ENCODE data around the gene BAD. TPM values are rescaled to one million over a fixed set of nuclear protein-coding genes. Genes with fewer than 3 reads are reported as not detected.

BAD gene
- polyA plus RNA-seq, 2 of the 4 experiments (the other 2 are of a cell fraction): 33.7 to 68.4 TPM

DNA sequence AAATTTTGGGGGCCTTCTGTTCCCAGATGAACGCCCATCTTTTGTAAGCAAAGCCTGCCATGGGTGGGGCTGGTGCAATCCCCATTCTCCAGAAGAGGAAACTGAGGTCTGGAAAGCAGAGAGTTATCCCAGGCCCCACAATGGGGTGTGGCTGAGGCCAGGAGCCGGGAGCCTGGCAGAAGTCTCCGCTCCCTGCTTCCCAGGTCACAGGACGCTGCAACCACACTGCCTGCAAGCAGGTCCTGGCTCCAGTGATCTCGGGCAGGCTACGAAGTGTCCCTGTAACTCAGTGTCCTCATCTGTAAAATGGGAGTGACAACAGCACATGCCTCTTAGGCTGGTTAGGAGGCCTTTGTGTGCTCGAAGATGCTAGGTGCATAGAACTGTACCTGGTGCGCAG, 31.4 kb downstream of the BAD start:
- ATAC-seq (no peak), DNase-seq (ENCODE audit: low read depth in 1 of 2, low spot score in 1 of 2) (no peak), FAIRE-seq (no peak)
- WGBS (ENCODE audit: missing lambda C conversion rate): 66% methylated on average over 8 of the region's 8 CpGs
- Histone ChIP-seq H3K4me2 (peak overlapping the region; percentile 98), H3K9me3 (no peaks in the 10 kb centered on the region), H3K4me1 (peaks cover 27% of the 10 kb centered on the region), H3K4me3 (no peak overlapping the region), H3K27ac (peak overlapping the region in 1 of 2 experiments; percentile 94; a peak in 3 of 6 replicates)
- CTCF ChIA-PET: interaction anchor here (0.5 to 12.2 kb wide), 7 partner anchors 12 to 1436 kb away, joined by 4 to 220 read pairs (median 14); partner anchors contain the start of genes CATSPERZ, ESRRA and KCNK4
- POLR2A ChIA-PET: interaction anchor here (1.5 kb wide), 1 partner anchor 12 kb away, joined by 5 read pairs; the partner anchor contains the start of gene FKBP2
- TF ChIP-seq KDM1A (IDR thresholded peaks at IDR 0.05; ENCODE audit: low read depth): peak; percentile 74; the same call in 1 of the 2 replicates
- no peak for TF ChIP-seq HOXB5 (CRISPR knock-in tag; IDR thresholded peaks at IDR 0.05)
- TF ChIP-seq, protein P1, sequence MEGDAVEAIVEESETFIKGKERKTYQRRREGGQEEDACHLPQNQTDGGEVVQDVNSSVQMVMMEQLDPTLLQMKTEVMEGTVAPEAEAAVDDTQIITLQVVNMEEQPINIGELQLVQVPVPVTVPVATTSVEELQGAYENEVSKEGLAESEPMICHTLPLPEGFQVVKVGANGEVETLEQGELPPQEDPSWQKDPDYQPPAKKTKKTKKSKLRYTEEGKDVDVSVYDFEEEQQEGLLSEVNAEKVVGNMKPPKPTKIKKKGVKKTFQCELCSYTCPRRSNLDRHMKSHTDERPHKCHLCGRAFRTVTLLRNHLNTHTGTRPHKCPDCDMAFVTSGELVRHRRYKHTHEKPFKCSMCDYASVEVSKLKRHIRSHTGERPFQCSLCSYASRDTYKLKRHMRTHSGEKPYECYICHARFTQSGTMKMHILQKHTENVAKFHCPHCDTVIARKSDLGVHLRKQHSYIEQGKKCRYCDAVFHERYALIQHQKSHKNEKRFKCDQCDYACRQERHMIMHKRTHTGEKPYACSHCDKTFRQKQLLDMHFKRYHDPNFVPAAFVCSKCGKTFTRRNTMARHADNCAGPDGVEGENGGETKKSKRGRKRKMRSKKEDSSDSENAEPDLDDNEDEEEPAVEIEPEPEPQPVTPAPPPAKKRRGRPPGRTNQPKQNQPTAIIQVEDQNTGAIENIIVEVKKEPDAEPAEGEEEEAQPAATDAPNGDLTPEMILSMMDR (IDR thresholded peaks at IDR 0.05): no peak
- TF ChIP-seq, protein P2, sequence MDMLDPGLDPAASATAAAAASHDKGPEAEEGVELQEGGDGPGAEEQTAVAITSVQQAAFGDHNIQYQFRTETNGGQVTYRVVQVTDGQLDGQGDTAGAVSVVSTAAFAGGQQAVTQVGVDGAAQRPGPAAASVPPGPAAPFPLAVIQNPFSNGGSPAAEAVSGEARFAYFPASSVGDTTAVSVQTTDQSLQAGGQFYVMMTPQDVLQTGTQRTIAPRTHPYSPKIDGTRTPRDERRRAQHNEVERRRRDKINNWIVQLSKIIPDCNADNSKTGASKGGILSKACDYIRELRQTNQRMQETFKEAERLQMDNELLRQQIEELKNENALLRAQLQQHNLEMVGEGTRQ (IDR thresholded peaks at IDR 0.05): no peak

DNA sequence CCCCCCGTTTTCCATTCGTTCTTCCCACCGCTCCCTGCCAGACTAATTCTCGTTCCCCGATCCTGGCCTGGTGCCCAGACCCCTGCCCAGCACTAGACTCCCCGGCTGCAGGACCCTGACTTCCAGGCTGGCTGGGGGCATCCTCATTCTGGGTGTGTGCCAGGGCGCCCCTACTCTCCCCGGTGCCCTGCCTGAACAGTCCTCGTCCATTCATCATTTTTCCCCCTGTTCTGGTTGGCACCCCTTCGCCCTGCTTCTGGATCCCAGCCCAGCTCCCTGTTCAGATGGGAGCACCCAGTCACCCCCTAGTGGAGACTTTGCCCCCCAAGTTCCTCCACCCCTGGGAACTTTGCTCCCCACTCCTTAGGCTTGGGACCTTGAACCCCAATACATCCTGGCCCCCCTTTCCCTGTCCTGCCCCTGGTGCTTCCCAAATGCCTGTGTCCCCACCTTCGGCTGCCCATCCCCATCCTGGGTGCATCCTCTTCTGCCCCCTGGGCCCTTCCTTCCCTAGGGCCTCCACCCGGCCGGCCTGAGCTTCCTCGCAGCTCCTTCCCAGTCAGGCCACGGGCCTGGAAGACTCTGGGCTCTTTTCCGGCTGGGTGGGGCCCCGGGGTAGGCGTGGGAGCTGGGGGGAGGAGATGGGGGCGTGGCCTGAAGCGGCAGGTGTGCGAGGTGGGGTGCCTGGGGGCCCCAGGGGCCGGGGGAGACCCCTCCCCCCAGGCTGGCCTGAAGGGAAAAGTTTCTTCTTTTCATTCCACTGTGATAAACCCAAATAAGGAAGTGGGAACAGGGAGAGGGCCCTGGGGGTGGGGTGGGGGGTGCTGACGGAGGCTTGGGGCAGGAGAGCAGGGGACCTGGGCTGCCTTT, 32.2 kb downstream of the BAD start:
- peaks cover 32% of the 10 kb centered on the region for H3K4me1 ChIP-seq

More for the DNA sequence above, 32.2 kb downstream of the BAD start:
- POLR2A ChIA-PET: interaction anchor here (0.6 to 1.5 kb wide), 3 partner anchors 11 to 19 kb away, joined by 3 to 7 read pairs (median 5); partner anchors contain the start of gene FKBP2
- WGBS (ENCODE audit: missing lambda C conversion rate): 4% methylated on average over 19 of the region's 23 CpGs
- Histone ChIP-seq H3K4me2 (peak overlapping the region; percentile 98), H3K4me3 (peak overlapping the region; percentile 84), H3K9me3 (no peaks in the 10 kb centered on the region), H3K27ac (peak overlapping the region; percentile 92 to 94)
- no peak for FAIRE-seq
- TF ChIP-seq ZC3H11A (IDR thresholded peaks at IDR 0.05) (no peak), NPAS2 (CRISPR knock-in tag; IDR thresholded peaks at IDR 0.05; ENCODE audit: borderline replicate concordance) (no peak), POLR2A (IDR thresholded peaks at IDR 0.05; ENCODE audit: low read length) (peak; percentile 60), RNF2 (IDR thresholded peaks at IDR 0.05; ENCODE audit: borderline replicate concordance, low read depth) (no peak), FOXS1 (CRISPR knock-in tag; IDR thresholded peaks at IDR 0.05) (no peak), ZSCAN20 (CRISPR knock-in tag; IDR thresholded peaks at IDR 0.05) (no peak), RFX5 (IDR thresholded peaks at IDR 0.05) (no peak), BHLHE40 (IDR thresholded peaks at IDR 0.05; ENCODE audit: low read depth, low read length) (no peak), RCOR1 (IDR thresholded peaks at IDR 0.05; ENCODE audit: low read depth, low read length) (no peak), CBX2 (IDR thresholded peaks at IDR 0.05; ENCODE audit: borderline replicate concordance, low read depth) (no peak), HOXB13 (CRISPR knock-in tag; IDR thresholded peaks at IDR 0.05; ENCODE audit: low read depth) (no peak), HOXA7 (CRISPR knock-in tag; IDR thresholded peaks at IDR 0.05) (no peak), RAD21 (conservative IDR thresholded peaks at IDR 0.05 in 1 of 2, IDR thresholded peaks at IDR 0.05 in 1 of 2) (peak in 1 of 2 experiments; percentile 17; a peak in 1 of 5 replicates), SMC3 (IDR thresholded peaks at IDR 0.05) (0 out of 3 replicates have a peak, but pooled peaks have one; percentile 5)
- TF ChIP-seq, protein P1 (IDR thresholded peaks at IDR 0.05): peak; percentile 30; the same call in 2 of the 3 replicates
- TF ChIP-seq, protein P3, sequence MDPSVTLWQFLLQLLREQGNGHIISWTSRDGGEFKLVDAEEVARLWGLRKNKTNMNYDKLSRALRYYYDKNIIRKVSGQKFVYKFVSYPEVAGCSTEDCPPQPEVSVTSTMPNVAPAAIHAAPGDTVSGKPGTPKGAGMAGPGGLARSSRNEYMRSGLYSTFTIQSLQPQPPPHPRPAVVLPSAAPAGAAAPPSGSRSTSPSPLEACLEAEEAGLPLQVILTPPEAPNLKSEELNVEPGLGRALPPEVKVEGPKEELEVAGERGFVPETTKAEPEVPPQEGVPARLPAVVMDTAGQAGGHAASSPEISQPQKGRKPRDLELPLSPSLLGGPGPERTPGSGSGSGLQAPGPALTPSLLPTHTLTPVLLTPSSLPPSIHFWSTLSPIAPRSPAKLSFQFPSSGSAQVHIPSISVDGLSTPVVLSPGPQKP (IDR thresholded peaks at IDR 0.05; ENCODE audit: low read depth, low read length): no peak
- TF ChIP-seq, protein P4, sequence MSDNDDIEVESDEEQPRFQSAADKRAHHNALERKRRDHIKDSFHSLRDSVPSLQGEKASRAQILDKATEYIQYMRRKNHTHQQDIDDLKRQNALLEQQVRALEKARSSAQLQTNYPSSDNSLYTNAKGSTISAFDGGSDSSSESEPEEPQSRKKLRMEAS (IDR thresholded peaks at IDR 0.05): 0 out of 2 replicates have a peak, but pooled peaks have one; percentile 24
- CTCF ChIA-PET: interaction anchor here (0.5 to 12.2 kb wide), 24 partner anchors 9 to 1437 kb away, joined by 3 to 220 read pairs (median 4); partner anchors contain the start of genes CATSPERZ, ESRRA, FERMT3 and KCNK4
- peak; percentile 27 to 63; a peak in 5 of 6 replicates for ATAC-seq
- DNase-seq (ENCODE audit: low read depth in 1 of 2, low spot score in 1 of 2): peak in 1 of 2 experiments; percentile 69

All from A549 (cell line).